C4-2B (cell line): ENCODE data around the gene GTF2H4.

Experiments used
- ZFX ChIP-seq: fragments of 450-650 bp; IDR thresholded peaks from 2 replicates; pipeline ENCODE4 v1.6.1; 2017
- TF ChIP-seq, protein P1 (sequence below): fragments of 450-650 bp; conservative IDR thresholded peaks from 2 replicates; pipeline ENCODE4 v1.5.1; 2017; ENCODE audit warnings: mild to moderate bottlenecking

DNA sequence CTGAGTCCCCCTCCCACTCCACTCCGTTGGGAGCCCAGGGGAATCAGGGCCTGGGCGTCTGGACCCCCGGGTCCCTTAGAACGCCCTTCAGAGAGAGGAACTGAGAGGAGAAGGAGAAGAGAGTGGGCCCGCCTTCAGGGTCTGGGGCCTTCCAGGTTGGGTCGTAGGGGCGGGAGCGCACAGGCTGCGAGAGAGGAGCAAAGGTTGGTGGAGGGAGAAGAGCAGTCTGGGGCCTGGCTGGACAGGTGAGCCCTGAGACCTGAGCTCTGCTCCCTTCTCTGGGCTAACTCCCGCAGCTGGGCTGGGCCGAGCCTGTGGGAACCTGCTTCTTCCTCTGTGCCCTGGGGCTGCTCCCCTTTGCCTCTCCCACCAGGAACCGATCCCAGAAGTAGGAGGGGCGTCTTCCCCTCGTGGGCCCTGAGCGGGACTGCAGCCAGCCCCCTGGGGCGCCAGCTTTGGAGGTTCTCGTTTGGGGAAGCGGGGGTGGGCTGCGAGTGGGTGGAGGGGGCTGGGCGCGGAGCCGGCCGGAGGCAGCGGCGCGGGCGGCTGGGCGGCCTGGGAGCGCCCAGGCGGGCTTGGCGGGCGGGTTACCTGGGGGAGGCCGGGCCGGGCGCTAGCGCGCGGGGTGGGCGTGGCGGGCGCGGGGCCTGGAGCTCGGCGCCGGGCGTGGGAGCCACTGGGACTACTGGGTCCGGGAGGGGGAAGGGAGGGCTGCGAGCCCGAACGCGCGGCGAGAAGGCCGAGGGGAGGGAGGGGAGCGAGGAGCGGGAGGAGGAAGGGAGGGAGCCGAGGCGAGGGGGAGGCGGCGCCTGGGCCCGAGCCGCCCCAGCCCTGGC, 24.1 kb upstream of the GTF2H4 start, which contains the start of gene DDR1:
- TF ChIP-seq, protein P1, sequence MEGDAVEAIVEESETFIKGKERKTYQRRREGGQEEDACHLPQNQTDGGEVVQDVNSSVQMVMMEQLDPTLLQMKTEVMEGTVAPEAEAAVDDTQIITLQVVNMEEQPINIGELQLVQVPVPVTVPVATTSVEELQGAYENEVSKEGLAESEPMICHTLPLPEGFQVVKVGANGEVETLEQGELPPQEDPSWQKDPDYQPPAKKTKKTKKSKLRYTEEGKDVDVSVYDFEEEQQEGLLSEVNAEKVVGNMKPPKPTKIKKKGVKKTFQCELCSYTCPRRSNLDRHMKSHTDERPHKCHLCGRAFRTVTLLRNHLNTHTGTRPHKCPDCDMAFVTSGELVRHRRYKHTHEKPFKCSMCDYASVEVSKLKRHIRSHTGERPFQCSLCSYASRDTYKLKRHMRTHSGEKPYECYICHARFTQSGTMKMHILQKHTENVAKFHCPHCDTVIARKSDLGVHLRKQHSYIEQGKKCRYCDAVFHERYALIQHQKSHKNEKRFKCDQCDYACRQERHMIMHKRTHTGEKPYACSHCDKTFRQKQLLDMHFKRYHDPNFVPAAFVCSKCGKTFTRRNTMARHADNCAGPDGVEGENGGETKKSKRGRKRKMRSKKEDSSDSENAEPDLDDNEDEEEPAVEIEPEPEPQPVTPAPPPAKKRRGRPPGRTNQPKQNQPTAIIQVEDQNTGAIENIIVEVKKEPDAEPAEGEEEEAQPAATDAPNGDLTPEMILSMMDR = no peak
- TF ChIP-seq ZFX = no peak
